DOHH2 (cell line): Measurements from ENCODE around the gene STK38L.
"Not testable (repeated sequence)": the region's sequence is repeated elsewhere in the genome, so short reads cannot be mapped to it uniquely, and the experiment has no call there.

Experiments used
- H3F3A ChIP-seq: fragments of 200-600 bp; sonication (generic), shearing (Covaris generic); 2 replicates; pipeline ENCODE4 v1.6.0; 2016; ENCODE audit warnings: antibody characterized with exemption, mild to moderate bottlenecking; ENCODE audit not compliant: control insufficient read depth, insufficient read depth
- H3K27ac ChIP-seq: fragments of 200-600 bp; sonication (generic); 2 replicates; pipeline ENCODE4 v1.5.1; 2014; ENCODE audit warnings: low read depth, mild to moderate bottlenecking, low read length, moderate library complexity
- H3K27me3 ChIP-seq: fragments of 200-600 bp; sonication (generic); 2 replicates; pipeline ENCODE4 v1.6.1; 2014; ENCODE audit warnings: mild to moderate bottlenecking, low read length, mixed read lengths; ENCODE audit not compliant: control insufficient read depth
- H3K36me3 ChIP-seq: fragments of 200-600 bp; sonication (generic); 2 replicates; pipeline ENCODE4 v1.6.1; 2014; ENCODE audit warnings: mild to moderate bottlenecking, low read length, moderate library complexity, mixed read lengths; ENCODE audit not compliant: control insufficient read depth
- H3K4me1 ChIP-seq: fragments of 200-600 bp; sonication (generic); 2 replicates; pipeline ENCODE4 v1.6.1; 2014; ENCODE audit warnings: mild to moderate bottlenecking, low read length, mixed read lengths; ENCODE audit not compliant: control insufficient read depth
- H3K4me2 ChIP-seq: fragments of 200-600 bp; sonication (generic); 2 replicates; pipeline ENCODE4 v1.6.0; 2014; ENCODE audit warnings: mild to moderate bottlenecking, low read length, moderate library complexity
- H3K4me3 ChIP-seq: fragments of 200-600 bp; sonication (generic); 2 replicates; pipeline ENCODE4 v1.5.1; 2014; ENCODE audit warnings: mild to moderate bottlenecking, low read length, mixed read lengths
- H3K79me2 ChIP-seq: fragments of 200-600 bp; sonication (generic); 2 replicates; pipeline ENCODE4 v1.6.1; 2014; ENCODE audit warnings: mild to moderate bottlenecking, low read length, mixed read lengths; ENCODE audit not compliant: control insufficient read depth
- H3K9me2 ChIP-seq: fragments of 200-600 bp; sonication (generic); replicated peaks from 2 replicates; pipeline ENCODE4 v1.6.1; 2014; ENCODE audit warnings: mild to moderate bottlenecking, low read length, mixed read lengths; ENCODE audit not compliant: control insufficient read depth
- H3K9me3 ChIP-seq: fragments of 200-600 bp; sonication (generic); 2 replicates; pipeline ENCODE4 v1.6.1; 2014; ENCODE audit warnings: antibody characterized with exemption, low read length, mixed read lengths; ENCODE audit not compliant: control insufficient read depth, insufficient read depth
- H4K20me1 ChIP-seq: fragments of 200-600 bp; sonication (generic); 2 replicates; pipeline ENCODE4 v1.6.0; 2014; ENCODE audit warnings: low read depth, mild to moderate bottlenecking, antibody characterized with exemption, low read length, moderate library complexity; ENCODE audit not compliant: control insufficient read depth, insufficient read depth
- EZH2phosphoT487 ChIP-seq: fragments of 200-600 bp; sonication (generic); IDR thresholded peaks from 2 replicates; pipeline ENCODE4 v1.6.1; 2017; ENCODE audit warnings: borderline replicate concordance, mild to moderate bottlenecking, antibody characterized with exemption, low read length, moderate library complexity, mixed read lengths
- TF ChIP-seq, protein P1 (sequence below): fragments of 200-600 bp; sonication (generic); IDR thresholded peaks from one replicate; pipeline ENCODE4 v1.5.1; 2014; ENCODE audit warnings: antibody characterized with exemption, mild to moderate bottlenecking, low read depth, low read length; ENCODE audit not compliant: poor library complexity, severe bottlenecking

Gene STK38L

GRCh38 chr12:27221625-27222387 lies 22.3 kb upstream of the STK38L start:
- TF ChIP-seq, protein P1, sequence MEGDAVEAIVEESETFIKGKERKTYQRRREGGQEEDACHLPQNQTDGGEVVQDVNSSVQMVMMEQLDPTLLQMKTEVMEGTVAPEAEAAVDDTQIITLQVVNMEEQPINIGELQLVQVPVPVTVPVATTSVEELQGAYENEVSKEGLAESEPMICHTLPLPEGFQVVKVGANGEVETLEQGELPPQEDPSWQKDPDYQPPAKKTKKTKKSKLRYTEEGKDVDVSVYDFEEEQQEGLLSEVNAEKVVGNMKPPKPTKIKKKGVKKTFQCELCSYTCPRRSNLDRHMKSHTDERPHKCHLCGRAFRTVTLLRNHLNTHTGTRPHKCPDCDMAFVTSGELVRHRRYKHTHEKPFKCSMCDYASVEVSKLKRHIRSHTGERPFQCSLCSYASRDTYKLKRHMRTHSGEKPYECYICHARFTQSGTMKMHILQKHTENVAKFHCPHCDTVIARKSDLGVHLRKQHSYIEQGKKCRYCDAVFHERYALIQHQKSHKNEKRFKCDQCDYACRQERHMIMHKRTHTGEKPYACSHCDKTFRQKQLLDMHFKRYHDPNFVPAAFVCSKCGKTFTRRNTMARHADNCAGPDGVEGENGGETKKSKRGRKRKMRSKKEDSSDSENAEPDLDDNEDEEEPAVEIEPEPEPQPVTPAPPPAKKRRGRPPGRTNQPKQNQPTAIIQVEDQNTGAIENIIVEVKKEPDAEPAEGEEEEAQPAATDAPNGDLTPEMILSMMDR: peak; percentile 26
- no peak for TF ChIP-seq EZH2phosphoT487
- Histone ChIP-seq H4K20me1 (no peaks in the 10 kb centered on the region), H3K9me3 (no peaks in the 10 kb centered on the region), H3F3A (peaks cover 15% of the 10 kb centered on the region; the same call in 1 of the 2 replicates), H3K79me2 (no peaks in the 10 kb centered on the region), H3K4me1 (peaks cover 38% of the 10 kb centered on the region), H3K27ac (peak overlapping the region; percentile 55), H3K4me3 (peak overlapping the region; percentile 51), H3K36me3 (no peaks in the 10 kb centered on the region), H3K9me2 (no peaks in the 10 kb centered on the region), H3K27me3 (no peaks in the 10 kb centered on the region), H3K4me2 (peak overlapping the region; percentile 68)

GRCh38 chr12:27226407-27226929 lies 17.6 kb upstream of the STK38L start:
- Histone ChIP-seq H4K20me1 (no peaks in the 10 kb centered on the region), H3K4me3 (no peak overlapping the region), H3K4me2 (no peak overlapping the region), H3K79me2 (no peaks in the 10 kb centered on the region), H3F3A (peaks cover 8% of the 10 kb centered on the region; the same call in 1 of the 2 replicates), H3K27ac (no peak overlapping the region), H3K4me1 (peaks cover 19% of the 10 kb centered on the region), H3K36me3 (no peaks in the 10 kb centered on the region), H3K27me3 (no peaks in the 10 kb centered on the region), H3K9me2 (no peaks in the 10 kb centered on the region; the same call in 1 of the 2 replicates), H3K9me3 (no peaks in the 10 kb centered on the region)
- TF ChIP-seq EZH2phosphoT487: no peak
- TF ChIP-seq, protein P1: no peak

DNA sequence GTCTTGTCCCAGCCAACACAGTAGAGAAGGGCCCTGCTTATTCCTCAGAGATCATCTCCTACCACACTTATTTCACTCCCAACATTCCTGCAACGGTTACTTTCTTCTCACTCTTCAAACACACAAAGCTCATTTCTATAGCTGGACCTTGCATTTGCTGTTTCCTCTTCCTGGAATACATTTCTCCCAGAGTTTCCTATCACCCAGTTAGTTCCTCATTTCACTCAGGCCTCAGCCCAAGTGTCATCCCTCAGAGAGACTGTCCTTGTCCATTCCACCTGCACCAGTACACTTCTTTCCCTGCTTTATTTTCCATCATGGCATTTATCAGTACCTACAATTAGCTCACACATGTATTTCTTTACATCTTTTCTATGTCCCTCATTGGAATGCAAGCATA lies 14.7 kb upstream of the STK38L start:
- no peaks in the 10 kb centered on the region for H3K79me2 ChIP-seq
- H3K4me3 ChIP-seq: no peak overlapping the region

GRCh38 chr12:27231374-27231773 lies 12.7 kb upstream of the STK38L start:
- not testable (repeated sequence) for H3K9me2 ChIP-seq, H3K27ac ChIP-seq, H3K36me3 ChIP-seq, H3K4me2 ChIP-seq, H3F3A ChIP-seq, H3K27me3 ChIP-seq, H4K20me1 ChIP-seq, H3K79me2 ChIP-seq, H3K4me3 ChIP-seq, H3K9me3 ChIP-seq, H3K4me1 ChIP-seq

More for the DNA sequence above, 14.7 kb upstream of the STK38L start:
- H3K4me2 ChIP-seq: no peak overlapping the region
- H3K27ac ChIP-seq: no peak overlapping the region
- H3F3A ChIP-seq: no peaks in the 10 kb centered on the region
- no peaks in the 10 kb centered on the region for H3K36me3 ChIP-seq
- H3K4me1 ChIP-seq: peaks cover 6% of the 10 kb centered on the region
- TF ChIP-seq, protein P1: no peak
- no peak for TF ChIP-seq EZH2phosphoT487
- no peaks in the 10 kb centered on the region for H3K9me3 ChIP-seq
- no peaks in the 10 kb centered on the region for H4K20me1 ChIP-seq
- H3K27me3 ChIP-seq: no peaks in the 10 kb centered on the region
- H3K9me2 ChIP-seq: no peaks in the 10 kb centered on the region; the same call in 1 of the 2 replicates
